Gastroesophageal sphincter (tissue), 4 donors: ENCODE results near the gene PRSS56. TPM values are rescaled to one million over a fixed set of nuclear protein-coding genes. Genes with fewer than 3 reads are reported as not detected.
A peak's percentile ranks its signal among the peaks of the same experiment; 100 is the strongest.

ENCODE experiments used
- ATAC-seq: fragments of 150-250 bp; one replicate; pipeline ENCODE4 v1.9.1; 2016; ENCODE audit warnings: mild to moderate bottlenecking, moderate library complexity
- H3K27ac ChIP-seq, 4 donors: fragments of 200-600 bp; sonication (generic) in 3 of 4; 1 replicate in 3 of 4; 2 replicates in 1 of 4; pipeline ENCODE4 v1.5.1; 2016 to 2019
- H3K27me3 ChIP-seq: fragments of 200-600 bp; sonication (generic); one replicate; pipeline ENCODE4 v1.5.1; 2019
- H3K36me3 ChIP-seq, 2 donors: fragments of 200-600 bp; sonication (generic); one replicate each; pipeline ENCODE4 v1.5.1; 2019; ENCODE audit warnings: control low read depth in 1 of 2
- H3K4me1 ChIP-seq, 3 donors: fragments of 200-600 bp; sonication (generic); 1 replicate in 2 of 3; 2 replicates in 1 of 3; pipeline ENCODE4 v1.5.1; 2016 to 2019; ENCODE audit warnings: control low read depth in 2 of 3
- H3K4me3 ChIP-seq, 2 donors: fragments of 200-600 bp; sonication (generic); one replicate each; pipeline ENCODE4 v1.5.1; 2019; ENCODE audit warnings: mild to moderate bottlenecking in 1 of 2, moderate library complexity in 1 of 2
- H3K9me3 ChIP-seq, 3 donors: fragments of 200-600 bp; sonication (generic); one replicate each; pipeline ENCODE4 v1.5.1; 2017 to 2019; ENCODE audit warnings: control low read depth in 2 of 3
- EP300 ChIP-seq: sonication (generic); formaldehyde crosslinking; IDR thresholded peaks from one replicate; pipeline ENCODE4 v1.6.1; 2017; ENCODE audit warnings: antibody characterized with exemption, mild to moderate bottlenecking
- POLR2A ChIP-seq, 2 donors: fragments of 450-650 bp; IDR thresholded peaks; one replicate each; pipeline ENCODE4 v1.6.1; 2017; ENCODE audit warnings: antibody characterized with exemption in 2 of 2, mild to moderate bottlenecking in 2 of 2, moderate library complexity in 1 of 2
- POLR2AphosphoS5 ChIP-seq: sonication (generic); formaldehyde crosslinking; IDR thresholded peaks from one replicate; pipeline ENCODE4 v1.6.1; 2017; ENCODE audit warnings: antibody characterized with exemption
- WGBS, 2 donors: methylation state at CpG; one replicate each; pipeline ENCODE4 v1.1.5; 2018; ENCODE audit warnings: low coverage in 1 of 2; 5-methylcytosine and 5-hydroxymethylcytosine counted together
- total RNA-seq, 4 donors: library from RNA; depleted of rRNA; stranded (reverse); fragments of >200 nt; gene quantifications; one replicate each; pipeline ENCODE4 v1.1.0, GENCODE V29; 2016
- TF ChIP-seq, protein P1 (sequence below), 4 experiments: fragments of 200-600 bp in 2 of 4; fragments of 450-650 bp in 2 of 4; sonication (generic) in 1 of 4; IDR thresholded peaks; one replicate each; pipeline ENCODE4 v1.5.1; 2017 to 2019; ENCODE audit warnings: antibody characterized with exemption in 4 of 4, mild to moderate bottlenecking in 2 of 4, moderate library complexity in 2 of 4

PRSS56 gene
- total RNA-seq, 4 donors from 2014 or later: not detected

DNA sequence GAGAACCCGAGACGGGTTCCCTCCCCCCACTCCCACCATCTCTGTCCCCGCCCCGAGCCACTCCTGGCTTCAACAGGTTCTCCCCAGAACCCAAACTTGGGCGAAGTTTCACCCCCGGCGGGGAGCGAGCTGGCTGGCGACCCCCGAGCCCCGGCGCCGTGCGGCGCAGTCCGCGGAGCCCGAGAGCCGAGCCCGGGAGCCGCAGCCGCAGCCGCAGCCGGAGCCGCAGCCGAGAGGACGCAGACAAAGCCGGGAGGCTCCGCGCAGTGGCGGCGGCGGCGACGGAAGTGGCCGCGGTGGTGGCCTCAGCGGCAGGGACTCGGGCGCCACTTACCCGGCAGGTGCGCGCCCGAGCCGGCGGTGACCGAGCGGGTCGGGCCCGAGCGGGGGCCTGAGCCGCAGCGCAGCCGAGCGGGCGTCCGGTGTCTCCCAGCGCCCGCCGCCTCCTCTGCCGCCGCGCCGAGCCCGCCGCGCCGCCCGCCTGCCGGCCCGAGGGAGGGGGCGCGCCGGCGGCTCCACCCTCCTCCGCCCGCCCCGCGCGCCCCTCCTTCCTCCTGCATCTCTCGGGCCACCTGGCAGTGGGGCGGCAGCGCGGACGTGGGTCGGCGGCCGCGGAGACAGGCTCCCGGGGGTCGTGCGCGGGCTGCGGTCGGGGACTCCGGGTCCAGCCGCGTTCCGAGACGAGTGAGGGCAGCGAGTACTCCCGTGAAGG, 32.6 kb upstream of the PRSS56 start, which contains the start of gene ECEL1:
Gene ECEL1, minus strand, starts transcription at position 450 of the 712 bp plus-strand sequence. CDS start 1,181 bp downstream, outside the sequence.
- H3K9me3 ChIP-seq: no peaks in the 10 kb centered on the region
- H3K27ac ChIP-seq: no peak within 1 kb of the TSS
- no peaks in the 10 kb centered on the region for H3K36me3 ChIP-seq
- H3K4me1 ChIP-seq: peaks cover 0 to 28% (median 4%) of the 10 kb centered on the region in 3 donors
- WGBS, 2 donors: 0% methylated on average over 2 of the region's 102 CpGs; no CpG with 5 or more reads in 1 of the 2 donors
- H3K4me3 ChIP-seq: peak within 1 kb of the TSS in 1 of 2 donors; percentile 36
- H3K27me3 ChIP-seq: peaks cover 89% of the 10 kb centered on the region
- no peak for TF ChIP-seq POLR2AphosphoS5
- TF ChIP-seq, protein P1, sequence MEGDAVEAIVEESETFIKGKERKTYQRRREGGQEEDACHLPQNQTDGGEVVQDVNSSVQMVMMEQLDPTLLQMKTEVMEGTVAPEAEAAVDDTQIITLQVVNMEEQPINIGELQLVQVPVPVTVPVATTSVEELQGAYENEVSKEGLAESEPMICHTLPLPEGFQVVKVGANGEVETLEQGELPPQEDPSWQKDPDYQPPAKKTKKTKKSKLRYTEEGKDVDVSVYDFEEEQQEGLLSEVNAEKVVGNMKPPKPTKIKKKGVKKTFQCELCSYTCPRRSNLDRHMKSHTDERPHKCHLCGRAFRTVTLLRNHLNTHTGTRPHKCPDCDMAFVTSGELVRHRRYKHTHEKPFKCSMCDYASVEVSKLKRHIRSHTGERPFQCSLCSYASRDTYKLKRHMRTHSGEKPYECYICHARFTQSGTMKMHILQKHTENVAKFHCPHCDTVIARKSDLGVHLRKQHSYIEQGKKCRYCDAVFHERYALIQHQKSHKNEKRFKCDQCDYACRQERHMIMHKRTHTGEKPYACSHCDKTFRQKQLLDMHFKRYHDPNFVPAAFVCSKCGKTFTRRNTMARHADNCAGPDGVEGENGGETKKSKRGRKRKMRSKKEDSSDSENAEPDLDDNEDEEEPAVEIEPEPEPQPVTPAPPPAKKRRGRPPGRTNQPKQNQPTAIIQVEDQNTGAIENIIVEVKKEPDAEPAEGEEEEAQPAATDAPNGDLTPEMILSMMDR (IDR thresholded peaks at IDR 0.05): no peak
- TF ChIP-seq EP300: no peak
- TF ChIP-seq POLR2A (IDR thresholded peaks at IDR 0.05): no peak
- no peak for ATAC-seq

DNA sequence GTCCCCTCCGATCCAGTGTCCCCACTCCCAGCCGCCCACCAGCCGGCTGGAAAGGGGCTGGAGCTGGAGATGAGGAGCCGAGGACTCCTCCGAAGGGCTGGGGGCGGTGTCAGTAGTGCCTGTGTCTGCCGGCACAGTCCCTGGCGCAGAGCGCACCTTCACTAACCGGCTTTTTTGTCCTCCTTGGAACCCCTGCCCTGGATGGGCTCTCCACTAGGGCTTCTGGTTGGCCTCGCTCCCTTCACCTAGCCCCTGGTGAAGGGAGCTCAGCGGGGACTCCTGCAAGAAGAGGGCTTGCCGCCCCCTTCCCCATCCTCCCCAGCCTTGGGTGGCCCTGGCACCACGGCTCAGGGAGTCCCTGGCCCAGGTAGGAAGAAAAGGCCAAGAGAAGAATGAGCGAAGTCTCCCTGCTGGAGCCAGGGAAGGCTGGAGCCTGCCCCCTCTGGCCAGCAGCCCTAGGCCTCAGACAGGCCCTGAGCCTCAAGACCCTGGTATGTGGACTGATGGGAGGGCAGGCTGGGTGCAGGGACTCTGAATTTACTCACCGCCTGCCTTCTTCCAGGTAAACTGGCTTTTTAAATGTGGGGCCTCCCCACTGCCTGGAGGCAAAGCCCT, 32.0 kb upstream of the PRSS56 start:
- Histone ChIP-seq H3K4me1 (peaks cover 0 to 28% (median 4%) of the 10 kb centered on the region in 3 donors), H3K36me3 (no peaks in the 10 kb centered on the region), H3K9me3 (no peaks in the 10 kb centered on the region), H3K27ac (no peak overlapping the region), H3K27me3 (peaks cover 89% of the 10 kb centered on the region), H3K4me3 (no peak overlapping the region)
- ATAC-seq: no peak
- WGBS, 2 donors: no CpG with 5 or more reads among the region's 16 CpGs
- TF ChIP-seq POLR2A (IDR thresholded peaks at IDR 0.05) (no peak), POLR2AphosphoS5 (no peak), EP300 (no peak)
- TF ChIP-seq, protein P1 (IDR thresholded peaks at IDR 0.05): no peak

DNA sequence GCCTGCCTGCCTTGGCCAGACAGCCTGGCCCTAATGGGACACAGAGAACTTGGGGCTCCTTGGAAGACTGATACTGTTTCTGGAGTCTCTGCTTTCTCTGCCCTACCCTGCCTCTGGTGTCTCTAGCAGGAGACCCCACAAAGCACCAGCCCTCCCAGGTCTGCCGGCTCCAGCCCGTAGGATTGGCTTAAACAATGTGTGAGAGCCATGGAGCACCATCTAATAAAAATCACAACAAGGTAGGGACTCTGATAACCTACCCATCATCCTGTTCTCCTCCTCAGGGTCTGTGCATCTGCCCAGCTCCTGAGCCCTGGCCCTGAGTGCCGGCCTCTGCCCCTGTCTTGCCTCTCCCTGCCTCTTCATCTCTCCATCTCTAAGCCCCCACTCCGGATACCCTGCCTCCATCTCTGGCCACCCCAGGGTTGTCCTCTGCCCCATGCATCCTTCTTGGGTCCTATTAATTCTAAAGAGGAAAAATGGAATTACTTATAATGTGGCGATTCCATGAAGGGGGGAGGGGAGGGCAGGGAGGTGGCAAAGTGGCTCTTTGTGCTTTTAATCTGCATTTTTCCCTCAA, 31.4 kb upstream of the PRSS56 start:
- Histone ChIP-seq H3K4me1 (peaks cover 0 to 28% (median 4%) of the 10 kb centered on the region in 3 donors), H3K4me3 (no peak overlapping the region), H3K27me3 (peaks cover 84% of the 10 kb centered on the region), H3K27ac (no peak overlapping the region), H3K36me3 (no peaks in the 10 kb centered on the region), H3K9me3 (no peaks in the 10 kb centered on the region)
- ATAC-seq: no peak
- 76% methylated on average over 2 of the region's 5 CpGs; no CpG with 5 or more reads in 1 of the 2 donors for WGBS, 2 donors
- no peak for TF ChIP-seq POLR2AphosphoS5
- TF ChIP-seq EP300: no peak
- TF ChIP-seq POLR2A (IDR thresholded peaks at IDR 0.05): no peak
- TF ChIP-seq, protein P1 (IDR thresholded peaks at IDR 0.05): no peak

DNA sequence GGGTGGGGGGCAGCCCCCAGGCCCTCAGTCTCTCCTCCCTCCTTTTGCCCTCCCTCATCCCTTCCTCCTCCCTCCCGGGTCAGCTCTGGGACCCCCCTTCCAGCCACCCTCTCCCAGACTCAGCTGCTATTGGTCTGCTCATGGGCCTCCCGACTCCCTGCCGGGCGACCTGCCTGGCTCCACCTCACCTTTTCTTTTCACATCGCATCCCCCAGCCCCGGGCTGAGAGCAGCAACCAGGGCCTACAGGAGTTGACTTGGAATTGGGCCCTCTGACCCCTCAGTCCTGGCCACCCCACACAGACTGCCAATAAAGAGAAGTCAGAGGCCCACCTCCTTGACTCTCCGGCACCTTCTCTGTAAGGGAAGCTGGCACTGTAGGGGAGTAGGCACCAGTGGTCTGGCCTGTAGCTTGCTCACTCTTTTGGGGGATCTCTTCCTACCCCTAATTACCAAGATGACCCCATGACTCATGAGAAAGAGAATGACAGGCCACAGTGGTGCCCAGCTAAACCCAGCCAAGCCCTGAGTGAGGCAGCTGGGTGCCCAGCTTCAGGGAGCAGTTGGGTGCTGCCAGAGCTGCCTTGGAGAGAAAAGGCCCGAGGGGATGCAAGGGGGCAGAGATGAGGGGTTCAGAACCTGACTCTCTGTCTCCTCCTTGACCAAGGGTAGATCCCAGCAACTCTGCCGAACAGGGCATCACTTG, 30.5 kb upstream of the PRSS56 start:
- no peak overlapping the region for H3K4me3 ChIP-seq
- H3K27me3 ChIP-seq: peaks cover 75% of the 10 kb centered on the region
- WGBS, 2 donors: 70 to 80% methylated on average over 1 to 3 of the region's 9 CpGs
- TF ChIP-seq, protein P1 (IDR thresholded peaks at IDR 0.05): no peak
- TF ChIP-seq POLR2AphosphoS5 (no peak), EP300 (no peak), POLR2A (IDR thresholded peaks at IDR 0.05) (no peak)
- no peaks in the 10 kb centered on the region for H3K36me3 ChIP-seq
- no peaks in the 10 kb centered on the region for H3K9me3 ChIP-seq
- H3K4me1 ChIP-seq: peaks cover 0 to 28% (median 4%) of the 10 kb centered on the region in 3 donors
- no peak overlapping the region for H3K27ac ChIP-seq
- ATAC-seq: no peak
